PC-9 (cell line): ENCODE data around the gene DGKG. TPM values are rescaled to one million over a fixed set of nuclear protein-coding genes. Genes with fewer than 3 reads are reported as not detected.

Experiments used
- BruUV-seq: library from RNA; stranded (reverse); fragments of 400-500 nt; replicated peaks from 2 replicates; lab custom pipeline; 2021; lab: Mats Ljungman, UMichigan
- CTCF ChIA-PET: fragments of 300-600 bp; sonication (Branson Sonifier 250); formaldehyde crosslinking; loops from one replicate; lab custom pipeline; 2022; ENCODE audit warnings: antibody characterized with exemption; lab: Charles Lee
- POLR2A ChIA-PET: fragments of 300-600 bp; sonication (Branson Sonifier 250); formaldehyde crosslinking; loops from one replicate; lab custom pipeline; 2022; ENCODE audit warnings: antibody characterized with exemption; ENCODE audit not compliant: unreplicated experiment; lab: Charles Lee
- DNase-seq, 2 experiments: peaks; one replicate each; pipeline versions ENCODE4 v3.0.0 to v3.0.0-alpha.2; 2015 to 2022; ENCODE audit warnings: mixed read lengths in 1 of 2
- H2AFZ ChIP-seq: fragments of 200-600 bp; sonication (generic); 2 replicates; pipeline ENCODE4 v1.8.1; 2017; ENCODE audit warnings: antibody characterized with exemption
- H3F3A ChIP-seq: fragments of 200-600 bp; sonication (generic); 2 replicates; pipeline ENCODE4 v1.8.1; 2017; ENCODE audit warnings: antibody characterized with exemption, mild to moderate bottlenecking, low read depth; ENCODE audit not compliant: insufficient read depth
- H3K27ac ChIP-seq: fragments of 200-600 bp; sonication (generic); 2 replicates; pipeline ENCODE4 v1.6.1; 2016; ENCODE audit warnings: mixed run types
- H3K27me3 ChIP-seq: fragments of 200-600 bp; sonication (generic); 2 replicates; pipeline ENCODE4 v1.6.1; 2016; ENCODE audit warnings: low read depth, mixed run types; ENCODE audit not compliant: insufficient read depth
- H3K36me3 ChIP-seq: fragments of 200-600 bp; sonication (generic); 2 replicates; pipeline ENCODE4 v1.6.1; 2016; ENCODE audit warnings: low read depth, mixed run types
- H3K4me1 ChIP-seq: fragments of 200-600 bp; sonication (generic); replicated peaks from 2 replicates; pipeline ENCODE4 v1.6.1; 2016; ENCODE audit warnings: mixed run types; ENCODE audit not compliant: insufficient read depth
- H3K4me2 ChIP-seq: fragments of 200-600 bp; sonication (generic); 2 replicates; pipeline ENCODE4 v1.6.1; 2017; ENCODE audit warnings: mixed run types
- H3K4me3 ChIP-seq: fragments of 200-600 bp; sonication (generic); 2 replicates; pipeline ENCODE4 v1.6.1; 2016; ENCODE audit warnings: mixed run types
- H3K79me2 ChIP-seq: fragments of 200-600 bp; sonication (generic); 2 replicates; pipeline ENCODE4 v1.6.1; 2017; ENCODE audit warnings: low read depth, mixed run types
- H3K9me2 ChIP-seq: fragments of 200-600 bp; sonication (generic); 2 replicates; pipeline ENCODE4 v1.8.1; 2017; ENCODE audit warnings: mild to moderate bottlenecking; ENCODE audit not compliant: insufficient read depth
- H3K9me3 ChIP-seq: fragments of 200-600 bp; sonication (generic); 2 replicates; pipeline ENCODE4 v1.8.1; 2016; ENCODE audit warnings: low read depth; ENCODE audit not compliant: insufficient read depth
- H4K20me1 ChIP-seq: fragments of 200-600 bp; sonication (generic); 2 replicates; pipeline ENCODE4 v1.8.1; 2017; ENCODE audit not compliant: insufficient read depth
- CTCF ChIP-seq: fragments of 200-600 bp; sonication (generic); conservative IDR thresholded peaks from 2 replicates; pipeline ENCODE4 v1.6.1; 2017; ENCODE audit warnings: mixed run types, antibody characterized with exemption, mild to moderate bottlenecking, moderate library complexity
- EZH2 ChIP-seq: fragments of 200-600 bp; sonication (generic); IDR thresholded peaks from 2 replicates; pipeline ENCODE4 v1.8.0; 2017; ENCODE audit warnings: antibody characterized with exemption, low read depth
- intact Hi-C: fragments of 100-400 bp; cut with micrococcal nuclease; formaldehyde crosslinking; loops from one replicate; pipeline ENCODE4 v1.10.0; 2022; ENCODE audit not compliant: unreplicated experiment
- total RNA-seq: library from RNA; stranded (reverse); gene quantifications from 2 replicates; pipeline ENCODE4 v1.2.3, GENCODE V29; 2021

DGKG gene
- total RNA-seq, 1 experiment from 2014 or later, result 20.0 TPM

GRCh38 chr3:186237915-186238314 is 124.1 kb downstream of the DGKG start:
- BruUV-seq, result no TSS peak
- no peaks in the 10 kb centered on the region for H3K27me3 ChIP-seq
- CTCF ChIA-PET, result no interaction called here
- H3K4me1 ChIP-seq, result peaks cover 14% of the 10 kb centered on the region
- POLR2A ChIA-PET, result no interaction called here
- H3K27ac ChIP-seq, result no peak overlapping the region
- no peaks in the 10 kb centered on the region for H4K20me1 ChIP-seq
- DNase-seq, result no peak
- peaks cover 4% of the 10 kb centered on the region; the same call in 1 of the 2 replicates for H3F3A ChIP-seq
- H3K9me3 ChIP-seq, result no peaks in the 10 kb centered on the region
- no peaks in the 10 kb centered on the region for H3K79me2 ChIP-seq
- no peak for TF ChIP-seq CTCF
- TF ChIP-seq EZH2, result no peak
- H3K4me3 ChIP-seq, result no peak overlapping the region
- no peak overlapping the region for H2AFZ ChIP-seq
- H3K9me2 ChIP-seq, result no peaks in the 10 kb centered on the region
- intact Hi-C loops, result no loop called here
- H3K4me2 ChIP-seq, result no peak overlapping the region
- no peaks in the 10 kb centered on the region for H3K36me3 ChIP-seq

- Histone ChIP-seq H3K4me2 (no peak overlapping the region), H3K27me3 (no peaks in the 10 kb centered on the region), H4K20me1 (no peaks in the 10 kb centered on the region), H3K79me2 (no peaks in the 10 kb centered on the region), H3K36me3 (no peaks in the 10 kb centered on the region), H2AFZ (no peak overlapping the region), H3K4me3 (no peak overlapping the region), H3F3A (no peaks in the 10 kb centered on the region), H3K4me1 (peaks cover 4% of the 10 kb centered on the region; the same call in 1 of the 2 replicates), H3K9me2 (no peaks in the 10 kb centered on the region), H3K27ac (no peak overlapping the region), H3K9me3 (no peaks in the 10 kb centered on the region)
- intact Hi-C loops, result no loop called here
- BruUV-seq, result no TSS peak
- ChIA-PET POLR2A (no interaction called here), CTCF (interaction anchor here (0.7 kb wide), 1 partner anchor 207 kb away, joined by 3 read pairs; no protein-coding TSS in a partner anchor)
- TF ChIP-seq CTCF (no peak), EZH2 (no peak)
- DNase-seq, result no peak
Observed at GRCh38 chr3:186236357-186237020, 125.5 kb downstream of the DGKG start.

- TF ChIP-seq CTCF (no peak), EZH2 (no peak)
- Histone ChIP-seq H3K4me1 (no peaks in the 10 kb centered on the region), H3K9me3 (no peaks in the 10 kb centered on the region), H3K79me2 (no peaks in the 10 kb centered on the region), H2AFZ (no peak overlapping the region), H3K36me3 (no peaks in the 10 kb centered on the region), H3K4me2 (no peak overlapping the region), H3K27ac (no peak overlapping the region), H3K9me2 (no peaks in the 10 kb centered on the region), H3K27me3 (no peaks in the 10 kb centered on the region), H3K4me3 (no peak overlapping the region), H3F3A (no peaks in the 10 kb centered on the region), H4K20me1 (no peaks in the 10 kb centered on the region)
- BruUV-seq, result no TSS peak
- no peak for DNase-seq
- intact Hi-C loops, result no loop called here
- CTCF ChIA-PET, result no interaction called here
- POLR2A ChIA-PET, result no interaction called here
Observed at GRCh38 chr3:186235554-186235953, 126.5 kb downstream of the DGKG start.
